ENCODE data around the gene TM2D3.

- no peak for TF ChIP-seq HDGF (IDR thresholded peaks at IDR 0.05; ENCODE audit: borderline replicate concordance)
- TF ChIP-seq FOXK2 (IDR thresholded peaks at IDR 0.05) = no peak
- TF ChIP-seq BHLHE40 (IDR thresholded peaks at IDR 0.05; ENCODE audit: borderline replicate concordance) = no peak
- TF ChIP-seq ARNT (IDR thresholded peaks at IDR 0.05) = no peak
- no peak for TF ChIP-seq SP1 (IDR thresholded peaks at IDR 0.05)
Measured at GRCh38 chr15:101619615-101619865, 32.6 kb downstream of the TM2D3 start.

Measured in HEK293T (cell line).